ENCODE measurements around the gene CDCA4.

Gene CDCA4

GRCh38 chr14:105055736-105056302 is 34.9 kb upstream of the CDCA4 start:
- H3K36me3 ChIP-seq (ENCODE audit: control insufficient read depth, insufficient read depth, low read length), result no peaks in the 10 kb centered on the region
- no peaks in the 10 kb centered on the region for H3K9me3 ChIP-seq (ENCODE audit: control insufficient read depth, insufficient read depth, low read depth, low read length)
- no peak overlapping the region for H3K27ac ChIP-seq (ENCODE audit: low read depth, low read length)
- peaks cover 21% of the 10 kb centered on the region for H3K27me3 ChIP-seq (ENCODE audit: control insufficient read depth, insufficient read depth, low read length)
- H3K4me3 ChIP-seq (ENCODE audit: low read depth, low read length), result peak overlapping the region; percentile 9; the same call in 1 of the 2 replicates
- no peak overlapping the region for H3K9ac ChIP-seq (ENCODE audit: low read length)
- peaks cover 18% of the 10 kb centered on the region for H3K4me1 ChIP-seq (ENCODE audit: control insufficient read depth, insufficient read depth, low read length)

GRCh38 chr14:105055334-105055733 is 34.5 kb upstream of the CDCA4 start:
- Histone ChIP-seq H3K36me3 (ENCODE audit: control insufficient read depth, insufficient read depth, low read length) (no peaks in the 10 kb centered on the region), H3K9ac (ENCODE audit: low read length) (no peak overlapping the region)

GRCh38 chr14:105053996-105054395 is 33.1 kb upstream of the CDCA4 start:
- no peaks in the 10 kb centered on the region for H3K36me3 ChIP-seq (ENCODE audit: control insufficient read depth, insufficient read depth, low read length)
- H3K4me3 ChIP-seq (ENCODE audit: low read depth, low read length), result no peak overlapping the region
- H3K9me3 ChIP-seq (ENCODE audit: control insufficient read depth, insufficient read depth, low read depth, low read length), result no peaks in the 10 kb centered on the region
- no peak overlapping the region for H3K27ac ChIP-seq (ENCODE audit: low read depth, low read length)
- peaks cover 16% of the 10 kb centered on the region for H3K4me1 ChIP-seq (ENCODE audit: control insufficient read depth, insufficient read depth, low read length)
- H3K27me3 ChIP-seq (ENCODE audit: control insufficient read depth, insufficient read depth, low read length), result peaks cover 21% of the 10 kb centered on the region
- no peak overlapping the region for H3K9ac ChIP-seq (ENCODE audit: low read length)

More at GRCh38 chr14:105055334-105055733, 34.5 kb upstream of the CDCA4 start:
- H3K4me3 ChIP-seq (ENCODE audit: low read depth, low read length), result no peak overlapping the region
- H3K27me3 ChIP-seq (ENCODE audit: control insufficient read depth, insufficient read depth, low read length), result peaks cover 21% of the 10 kb centered on the region
- peaks cover 18% of the 10 kb centered on the region for H3K4me1 ChIP-seq (ENCODE audit: control insufficient read depth, insufficient read depth, low read length)
- no peak overlapping the region for H3K27ac ChIP-seq (ENCODE audit: low read depth, low read length)
- no peaks in the 10 kb centered on the region for H3K9me3 ChIP-seq (ENCODE audit: control insufficient read depth, insufficient read depth, low read depth, low read length)

- no peak overlapping the region for H3K27ac ChIP-seq (ENCODE audit: low read depth, low read length)
- no peaks in the 10 kb centered on the region for H3K36me3 ChIP-seq (ENCODE audit: control insufficient read depth, insufficient read depth, low read length)
- H3K4me3 ChIP-seq (ENCODE audit: low read depth, low read length), result no peak overlapping the region
- no peaks in the 10 kb centered on the region for H3K9me3 ChIP-seq (ENCODE audit: control insufficient read depth, insufficient read depth, low read depth, low read length)
- no peak overlapping the region for H3K9ac ChIP-seq (ENCODE audit: low read length)
- peaks cover 12% of the 10 kb centered on the region for H3K4me1 ChIP-seq (ENCODE audit: control insufficient read depth, insufficient read depth, low read length)
- peaks cover 21% of the 10 kb centered on the region for H3K27me3 ChIP-seq (ENCODE audit: control insufficient read depth, insufficient read depth, low read length)
Measured at GRCh38 chr14:105053421-105053820, 32.5 kb upstream of the CDCA4 start.

GRCh38 chr14:105052110-105052458 is 31.2 kb upstream of the CDCA4 start:
- Histone ChIP-seq H3K27me3 (ENCODE audit: control insufficient read depth, insufficient read depth, low read length) (peaks cover 20% of the 10 kb centered on the region), H3K27ac (ENCODE audit: low read depth, low read length) (no peak overlapping the region), H3K4me1 (ENCODE audit: control insufficient read depth, insufficient read depth, low read length) (peaks cover 12% of the 10 kb centered on the region), H3K9me3 (ENCODE audit: control insufficient read depth, insufficient read depth, low read depth, low read length) (no peaks in the 10 kb centered on the region), H3K36me3 (ENCODE audit: control insufficient read depth, insufficient read depth, low read length) (no peaks in the 10 kb centered on the region), H3K4me3 (ENCODE audit: low read depth, low read length) (no peak overlapping the region), H3K9ac (ENCODE audit: low read length) (no peak overlapping the region)

GRCh38 chr14:105051182-105052109 is 30.6 kb upstream of the CDCA4 start:
- Histone ChIP-seq H3K9ac (ENCODE audit: low read length) (no peak overlapping the region), H3K27ac (ENCODE audit: low read depth, low read length) (no peak overlapping the region), H3K36me3 (ENCODE audit: control insufficient read depth, insufficient read depth, low read length) (no peaks in the 10 kb centered on the region), H3K4me1 (ENCODE audit: control insufficient read depth, insufficient read depth, low read length) (peaks cover 8% of the 10 kb centered on the region), H3K9me3 (ENCODE audit: control insufficient read depth, insufficient read depth, low read depth, low read length) (no peaks in the 10 kb centered on the region), H3K27me3 (ENCODE audit: control insufficient read depth, insufficient read depth, low read length) (peaks cover 13% of the 10 kb centered on the region), H3K4me3 (ENCODE audit: low read depth, low read length) (no peak overlapping the region)

GRCh38 chr14:105050551-105050897 is 29.6 kb upstream of the CDCA4 start:
- Histone ChIP-seq H3K9me3 (ENCODE audit: control insufficient read depth, insufficient read depth, low read depth, low read length) (no peaks in the 10 kb centered on the region), H3K9ac (ENCODE audit: low read length) (no peak overlapping the region), H3K27ac (ENCODE audit: low read depth, low read length) (no peak overlapping the region), H3K27me3 (ENCODE audit: control insufficient read depth, insufficient read depth, low read length) (peaks cover 4% of the 10 kb centered on the region), H3K4me3 (ENCODE audit: low read depth, low read length) (no peak overlapping the region), H3K4me1 (ENCODE audit: control insufficient read depth, insufficient read depth, low read length) (no peaks in the 10 kb centered on the region), H3K36me3 (ENCODE audit: control insufficient read depth, insufficient read depth, low read length) (no peaks in the 10 kb centered on the region)

GRCh38 chr14:105049753-105050550 is 29.1 kb upstream of the CDCA4 start:
- no peaks in the 10 kb centered on the region for H3K9me3 ChIP-seq (ENCODE audit: control insufficient read depth, insufficient read depth, low read depth, low read length)
- H3K27me3 ChIP-seq (ENCODE audit: control insufficient read depth, insufficient read depth, low read length), result no peaks in the 10 kb centered on the region; the same call in 1 of the 2 replicates
- no peak overlapping the region for H3K4me3 ChIP-seq (ENCODE audit: low read depth, low read length)
- H3K4me1 ChIP-seq (ENCODE audit: control insufficient read depth, insufficient read depth, low read length), result no peaks in the 10 kb centered on the region
- no peak overlapping the region for H3K9ac ChIP-seq (ENCODE audit: low read length)
- H3K27ac ChIP-seq (ENCODE audit: low read depth, low read length), result no peak overlapping the region
- H3K36me3 ChIP-seq (ENCODE audit: control insufficient read depth, insufficient read depth, low read length), result no peaks in the 10 kb centered on the region

- H3K27ac ChIP-seq (ENCODE audit: low read depth, low read length), result no peak overlapping the region
- H3K4me3 ChIP-seq (ENCODE audit: low read depth, low read length), result no peak overlapping the region
- peaks cover 4% of the 10 kb centered on the region for H3K27me3 ChIP-seq (ENCODE audit: control insufficient read depth, insufficient read depth, low read length)
- H3K9me3 ChIP-seq (ENCODE audit: control insufficient read depth, insufficient read depth, low read depth, low read length), result no peaks in the 10 kb centered on the region
- H3K4me1 ChIP-seq (ENCODE audit: control insufficient read depth, insufficient read depth, low read length), result no peaks in the 10 kb centered on the region; the same call in 1 of the 2 replicates
- H3K36me3 ChIP-seq (ENCODE audit: control insufficient read depth, insufficient read depth, low read length), result no peaks in the 10 kb centered on the region
- H3K9ac ChIP-seq (ENCODE audit: low read length), result no peak overlapping the region
Measured at GRCh38 chr14:105047283-105048016, 26.6 kb upstream of the CDCA4 start.

- H3K9me3 ChIP-seq (ENCODE audit: control insufficient read depth, insufficient read depth, low read depth, low read length), result no peaks in the 10 kb centered on the region
- H3K36me3 ChIP-seq (ENCODE audit: control insufficient read depth, insufficient read depth, low read length), result no peaks in the 10 kb centered on the region
- H3K9ac ChIP-seq (ENCODE audit: low read length), result no peak overlapping the region
- no peaks in the 10 kb centered on the region; the same call in 1 of the 2 replicates for H3K4me1 ChIP-seq (ENCODE audit: control insufficient read depth, insufficient read depth, low read length)
- no peak overlapping the region for H3K27ac ChIP-seq (ENCODE audit: low read depth, low read length)
- H3K27me3 ChIP-seq (ENCODE audit: control insufficient read depth, insufficient read depth, low read length), result peaks cover 4% of the 10 kb centered on the region
- H3K4me3 ChIP-seq (ENCODE audit: low read depth, low read length), result no peak overlapping the region
Measured at GRCh38 chr14:105046891-105047282, 26.0 kb upstream of the CDCA4 start.
